NCI-H345 (cell line): Measurements from ENCODE around the gene DPYSL3.

Source experiments
- DNase-seq: peaks from one replicate; lab custom pipeline; 2025; lab: John Stamatoyannopoulos, UW

Gene DPYSL3

GRCh38 chr5:147512659-147513379 lies 3.0 kb upstream of the DPYSL3 start:
- peak; percentile 77 for DNase-seq

GRCh38 chr5:147510885-147511284 lies 1.0 kb upstream of the DPYSL3 start:
- peak; percentile 23 for DNase-seq

GRCh38 chr5:147509041-147509709 lies 693 bp downstream of the DPYSL3 start:
- DNase-seq: peak; percentile 60

GRCh38 chr5:147508711-147509040 lies 1.2 kb downstream of the DPYSL3 start:
- DNase-seq: no peak

GRCh38 chr5:147507480-147508126 lies 2.3 kb downstream of the DPYSL3 start:
- DNase-seq: no peak

GRCh38 chr5:147504535-147504934 lies 5.3 kb downstream of the DPYSL3 start:
- DNase-seq: no peak

- DNase-seq: no peak
Observed at GRCh38 chr5:147504011-147504410, 5.9 kb downstream of the DPYSL3 start.

GRCh38 chr5:147490989-147491388 lies 18.9 kb downstream of the DPYSL3 start:
- no peak for DNase-seq

GRCh38 chr5:147487031-147487750 lies 22.7 kb downstream of the DPYSL3 start:
- DNase-seq: peak; percentile 18

- no peak for DNase-seq
Observed at GRCh38 chr5:147485814-147486213, 24.1 kb downstream of the DPYSL3 start.

- no peak for DNase-seq
Observed at GRCh38 chr5:147485046-147485445, 24.8 kb downstream of the DPYSL3 start.

GRCh38 chr5:147484708-147485020 lies 25.2 kb downstream of the DPYSL3 start:
- DNase-seq: no peak

- peak; percentile 82 for DNase-seq
Observed at GRCh38 chr5:147483961-147484707, 25.7 kb downstream of the DPYSL3 start.

- peak; percentile 90 for DNase-seq
Observed at GRCh38 chr5:147483188-147483790, 26.6 kb downstream of the DPYSL3 start.

GRCh38 chr5:147482706-147483180 lies 27.1 kb downstream of the DPYSL3 start:
- DNase-seq: no peak

GRCh38 chr5:147481874-147482705 lies 27.8 kb downstream of the DPYSL3 start:
- no peak for DNase-seq

GRCh38 chr5:147481376-147481775 lies 28.5 kb downstream of the DPYSL3 start:
- DNase-seq: no peak

GRCh38 chr5:147479949-147480348 lies 29.9 kb downstream of the DPYSL3 start:
- DNase-seq: no peak

GRCh38 chr5:147479444-147479843 lies 30.4 kb downstream of the DPYSL3 start:
- DNase-seq: no peak

- DNase-seq: no peak
Observed at GRCh38 chr5:147474140-147474539, 35.7 kb downstream of the DPYSL3 start.
